HepG2 (cell line): ENCODE results near the gene ATP7B. TPM values are rescaled to one million over a fixed set of nuclear protein-coding genes. Genes with fewer than 3 reads are reported as not detected.

Experiments used
- ARHGAP35 ChIP-seq: sonication (generic); formaldehyde crosslinking; IDR thresholded peaks from 2 replicates; pipeline ENCODE4 v1.9.0; 2022; ENCODE audit warnings: mild to moderate bottlenecking, inconsistent platforms, moderate library complexity, missing genetic modification reagents, borderline replicate concordance
- BCL3 ChIP-seq: sonication (generic); formaldehyde crosslinking; IDR thresholded peaks from 2 replicates; pipeline ENCODE4 v1.5.1; 2020; ENCODE audit warnings: mild to moderate bottlenecking, missing genetic modification reagents, moderate library complexity
- EEA1 ChIP-seq: sonication (generic); formaldehyde crosslinking; IDR thresholded peaks from 2 replicates; pipeline ENCODE4 v1.5.1; 2020; ENCODE audit warnings: mild to moderate bottlenecking, missing genetic modification reagents, borderline replicate concordance
- HBP1 ChIP-seq: IDR thresholded peaks from 2 replicates; pipeline ENCODE4 v1.6.1; 2016; ENCODE audit warnings: low read depth, control low read depth
- KLF9 ChIP-seq: IDR thresholded peaks from 2 replicates; pipeline ENCODE4 v1.6.1; 2016; ENCODE audit warnings: low read depth
- NFE2L2 ChIP-seq: fragments of 150-350 bp; IDR thresholded peaks from 2 replicates; pipeline ENCODE4 v1.6.1; 2014; ENCODE audit warnings: low read length
- NONO ChIP-seq, 2 experiments: fragments of 450-650 bp in 1 of 2; sonication (generic) in 1 of 2; formaldehyde crosslinking in 1 of 2; IDR thresholded peaks in 1 of 2; conservative IDR thresholded peaks in 1 of 2; 2 replicates each; pipeline versions ENCODE4 v1.6.1 to v1.8.0; 2017 to 2022; ENCODE audit warnings: mild to moderate bottlenecking in 1 of 2, missing genetic modification reagents in 1 of 2, moderate library complexity in 1 of 2
- PHB2 ChIP-seq: fragments of 450-650 bp; IDR thresholded peaks from 2 replicates; pipeline ENCODE4 v1.6.1; 2018; ENCODE audit not compliant: partially characterized antibody
- RARA ChIP-seq: IDR thresholded peaks from 2 replicates; pipeline ENCODE4 v1.6.1; 2016; ENCODE audit warnings: missing genetic modification reagents, missing compliant biosample characterization
- SNAPC2 ChIP-seq: sonication (generic); formaldehyde crosslinking; IDR thresholded peaks from 2 replicates; pipeline ENCODE4 v1.8.1; 2022; ENCODE audit warnings: mild to moderate bottlenecking, missing genetic modification reagents
- TAF15 ChIP-seq: fragments of 200-400 bp; formaldehyde crosslinking; IDR thresholded peaks from one replicate; pipeline ENCODE4 v1.6.1; 2018; ENCODE audit warnings: mild to moderate bottlenecking, low read depth, low read length; ENCODE audit not compliant: poor library complexity, severe bottlenecking
- THYN1 ChIP-seq: sonication (generic); formaldehyde crosslinking; IDR thresholded peaks from 2 replicates; pipeline ENCODE4 v1.8.1; 2023; ENCODE audit warnings: low read depth, mild to moderate bottlenecking, moderate library complexity, missing genetic modification reagents, borderline replicate concordance
- YEATS4 ChIP-seq: sonication (generic); formaldehyde crosslinking; IDR thresholded peaks from 2 replicates; pipeline ENCODE4 v1.4.0; 2020; ENCODE audit warnings: missing genetic modification reagents, borderline replicate concordance
- ZBTB3 ChIP-seq: sonication (generic); formaldehyde crosslinking; IDR thresholded peaks from 2 replicates; pipeline ENCODE4 v1.4.0; 2020; ENCODE audit warnings: low read depth, mild to moderate bottlenecking, moderate library complexity, missing genetic modification reagents, borderline replicate concordance
- ZNF101 ChIP-seq: sonication (generic); formaldehyde crosslinking; IDR thresholded peaks from 2 replicates; pipeline ENCODE4 v1.4.0; 2020; ENCODE audit warnings: mild to moderate bottlenecking, low read depth, missing genetic modification reagents, borderline replicate concordance
- ZNF234 ChIP-seq: sonication (generic); formaldehyde crosslinking; conservative IDR thresholded peaks from 2 replicates; pipeline ENCODE4 v1.5.1; 2020; ENCODE audit warnings: mild to moderate bottlenecking, missing genetic modification reagents
- ZNF335 ChIP-seq: sonication (generic); formaldehyde crosslinking; IDR thresholded peaks from 2 replicates; pipeline ENCODE4 v1.4.0; 2020; ENCODE audit warnings: missing genetic modification reagents
- ZNF362 ChIP-seq: sonication (generic); formaldehyde crosslinking; IDR thresholded peaks from 2 replicates; pipeline ENCODE4 v1.4.0; 2020; ENCODE audit warnings: missing genetic modification reagents, mild to moderate bottlenecking, borderline replicate concordance
- ZNF496 ChIP-seq: sonication (generic); formaldehyde crosslinking; IDR thresholded peaks from 2 replicates; pipeline ENCODE4 v1.8.1; 2023; ENCODE audit warnings: mild to moderate bottlenecking, moderate library complexity, missing genetic modification reagents; ENCODE audit not compliant: insufficient replicate concordance
- ZNF503 ChIP-seq: sonication (generic); formaldehyde crosslinking; IDR thresholded peaks from 2 replicates; pipeline ENCODE4 v1.4.0; 2020; ENCODE audit warnings: missing genetic modification reagents
- ZNF557 ChIP-seq: sonication (generic); formaldehyde crosslinking; IDR thresholded peaks from 2 replicates; pipeline ENCODE4 v1.4.0; 2020; ENCODE audit warnings: missing genetic modification reagents
- ZNF616 ChIP-seq: sonication (generic); formaldehyde crosslinking; IDR thresholded peaks from 2 replicates; pipeline ENCODE4 v1.5.0; 2020; ENCODE audit warnings: low read depth, mild to moderate bottlenecking, missing genetic modification reagents
- ZNF7 ChIP-seq: IDR thresholded peaks from 2 replicates; pipeline ENCODE4 v1.6.1; 2016; ENCODE audit warnings: missing biosample characterization, missing genetic modification reagents
- polyA plus RNA-seq, 8 experiments: library from polyadenylated mRNA; depleted of rRNA in 3 of 8; stranded (reverse) in 7 of 8; unstranded in 1 of 8; fragments of >200 nt; fragmentation: Illumina TruSeq in 4 of 8; extraction: Trizol in 4 of 8; gene quantifications; 2 replicates each; pipeline versions ENCODE4 v1.2.1 to v1.2.3, GENCODE V29; 2011 to 2016; ENCODE audit warnings: low read depth in 4 of 8, missing spikeins in 1 of 8, mixed read lengths in 1 of 8; ENCODE audit not compliant: insufficient read depth in 1 of 8
- total RNA-seq, 5 experiments: library from RNA; depleted of rRNA; stranded (reverse); fragments of >200 nt; fragmentation: Illumina TruSeq; extraction: Trizol; gene quantifications; 2 replicates each; pipeline ENCODE4 v1.2.3, GENCODE V29; 2016; ENCODE audit warnings: low read depth in 1 of 5

ATP7B gene
- total and polyA plus RNA-seq, 2 of the 13 experiments (the other 11 are each of a cell fraction or from before 2014, with no cell fraction given): 31.8 to 57.4 TPM

- TF ChIP-seq YEATS4 (peak; percentile 90), BCL3 (peak; percentile 89), ZNF101 (peak; percentile 61; the same call in 1 of the 2 replicates), TAF15 (no peak), NONO (IDR thresholded peaks at IDR 0.05) (no peak), NONO (CRISPR knock-in tag; conservative IDR thresholded peaks at IDR 0.05) (peak; percentile 97; the same call in 1 of the 2 replicates), PHB2 (no peak), ZNF234 (CRISPR knock-in tag) (no peak), RARA (CRISPR knock-in tag) (peak; percentile 77; the same call in 1 of the 2 replicates), NFE2L2 (no peak), ZNF362 (CRISPR knock-in tag) (peak; percentile 72), EEA1 (CRISPR knock-in tag) (peak; percentile 59; the same call in 1 of the 2 replicates), ZNF7 (CRISPR knock-in tag) (no peak), ZBTB3 (CRISPR knock-in tag) (no peak), KLF9 (no peak), ARHGAP35 (CRISPR knock-in tag) (0 out of 2 replicates have a peak, but pooled peaks have one; percentile 36), ZNF616 (peak; percentile 83), ZNF503 (CRISPR knock-in tag) (no peak; the same call in 1 of the 2 replicates), ZNF496 (no peak), ZNF335 (CRISPR knock-in tag) (peak; percentile 81), ZNF557 (no peak), THYN1 (CRISPR knock-in tag) (no peak), HBP1 (CRISPR knock-in tag) (no peak), SNAPC2 (peak; percentile 78)
These were observed 622 bp upstream of the ATP7B start, which contains the start of gene ALG11 (continued) for GRCh38 chr13:52011632-52012511.
